Measurements from ENCODE around the gene ANKRD27.

DNA sequence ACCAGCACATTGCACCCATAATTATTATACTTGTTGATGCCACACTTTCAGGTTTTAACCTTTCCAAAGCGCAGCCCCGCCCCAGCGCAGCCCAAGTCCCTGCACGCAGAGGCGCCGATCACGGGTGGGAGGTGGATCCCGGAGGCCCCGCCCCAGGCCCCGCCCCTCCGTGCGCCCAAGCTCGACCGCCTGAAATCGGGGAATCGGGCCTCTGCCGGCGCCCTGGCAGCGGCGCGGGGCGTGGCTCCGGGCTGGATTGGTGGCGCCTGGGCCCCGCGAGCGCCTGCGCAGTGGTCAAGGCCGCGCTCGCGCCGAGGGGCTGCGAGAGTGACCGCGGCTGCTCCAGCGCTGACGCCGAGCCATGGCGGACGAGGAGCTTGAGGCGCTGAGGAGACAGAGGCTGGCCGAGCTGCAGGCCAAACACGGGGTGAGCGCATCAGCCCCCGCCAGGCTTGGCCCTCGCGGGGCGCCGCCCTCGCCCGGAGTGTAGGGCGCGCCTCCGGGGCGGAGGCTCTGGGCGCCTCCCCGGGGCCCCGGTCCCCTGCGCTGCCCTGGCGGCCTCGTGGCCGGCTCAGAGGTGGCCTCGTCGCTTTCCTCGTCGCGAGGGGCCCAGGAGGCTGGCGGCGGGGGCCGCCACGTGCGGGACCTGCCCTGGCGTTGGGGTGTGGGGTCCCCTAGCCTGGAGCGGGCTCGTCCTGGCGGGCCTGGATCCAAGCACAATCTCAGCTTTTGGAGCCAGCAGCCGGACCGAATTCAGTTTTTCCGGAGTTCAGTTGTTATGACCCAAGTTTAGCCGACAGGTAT is 93.9 kb downstream of the ANKRD27 start, which contains the start of gene PDCD5:
- TF ChIP-seq, protein P1, sequence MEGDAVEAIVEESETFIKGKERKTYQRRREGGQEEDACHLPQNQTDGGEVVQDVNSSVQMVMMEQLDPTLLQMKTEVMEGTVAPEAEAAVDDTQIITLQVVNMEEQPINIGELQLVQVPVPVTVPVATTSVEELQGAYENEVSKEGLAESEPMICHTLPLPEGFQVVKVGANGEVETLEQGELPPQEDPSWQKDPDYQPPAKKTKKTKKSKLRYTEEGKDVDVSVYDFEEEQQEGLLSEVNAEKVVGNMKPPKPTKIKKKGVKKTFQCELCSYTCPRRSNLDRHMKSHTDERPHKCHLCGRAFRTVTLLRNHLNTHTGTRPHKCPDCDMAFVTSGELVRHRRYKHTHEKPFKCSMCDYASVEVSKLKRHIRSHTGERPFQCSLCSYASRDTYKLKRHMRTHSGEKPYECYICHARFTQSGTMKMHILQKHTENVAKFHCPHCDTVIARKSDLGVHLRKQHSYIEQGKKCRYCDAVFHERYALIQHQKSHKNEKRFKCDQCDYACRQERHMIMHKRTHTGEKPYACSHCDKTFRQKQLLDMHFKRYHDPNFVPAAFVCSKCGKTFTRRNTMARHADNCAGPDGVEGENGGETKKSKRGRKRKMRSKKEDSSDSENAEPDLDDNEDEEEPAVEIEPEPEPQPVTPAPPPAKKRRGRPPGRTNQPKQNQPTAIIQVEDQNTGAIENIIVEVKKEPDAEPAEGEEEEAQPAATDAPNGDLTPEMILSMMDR (conservative IDR thresholded peaks at IDR 0.05 in 1 of 2, IDR thresholded peaks at IDR 0.05 in 1 of 2; ENCODE audit: extremely low read depth in 1 of 2, insufficient read depth in 1 of 2, low read depth in 1 of 2, low read length in 2 of 2): no peak
- no peak for TF ChIP-seq EZH2 (IDR thresholded peaks at IDR 0.05; ENCODE audit: borderline replicate concordance, low read length)

Measured in mammary epithelial cell (primary cell).